ENCODE data around the gene CELA3B.
"Not testable (repeated sequence)": the region's sequence is repeated elsewhere in the genome, so short reads cannot be mapped to it uniquely, and the experiment has no call there.

The CELA3B gene

GRCh38 chr1:22001409-22001808 is 24.6 kb downstream of the CELA3B start, which contains the start of gene CELA3A:
TSS of gene CELA3A (plus strand) at chr1:22001657. CDS start at chr1:22001675, 18 bp downstream.
- no peak for TF ChIP-seq CTCF (IDR thresholded peaks at IDR 0.05; ENCODE audit: low read depth, low read length, missing control alignments)
- no peak for DNase-seq (ENCODE audit: extremely low read depth, low read depth)
- H3K4me3 ChIP-seq (replicated peaks; ENCODE audit: low read depth, low read length): no peak within 1 kb of the TSS

GRCh38 chr1:22002461-22002860 is 25.6 kb downstream of the CELA3B start:
- not testable (repeated sequence) for H3K4me3 ChIP-seq (replicated peaks; ENCODE audit: low read depth, low read length); DNase-seq (ENCODE audit: extremely low read depth, low read depth)

- not testable (repeated sequence) for DNase-seq (ENCODE audit: extremely low read depth, low read depth); H3K4me3 ChIP-seq (replicated peaks; ENCODE audit: low read depth, low read length)
These were observed 26.1 kb downstream of the CELA3B start for GRCh38 chr1:22002875-22003274.

GRCh38 chr1:22003959-22004358 is 27.1 kb downstream of the CELA3B start:
- not testable (repeated sequence) for H3K4me3 ChIP-seq (replicated peaks; ENCODE audit: low read depth, low read length); DNase-seq (ENCODE audit: extremely low read depth, low read depth)

GRCh38 chr1:22005261-22006149 is 28.7 kb downstream of the CELA3B start:
- not testable (repeated sequence) for DNase-seq (ENCODE audit: extremely low read depth, low read depth); H3K4me3 ChIP-seq (replicated peaks; ENCODE audit: low read depth, low read length)
- TF ChIP-seq CTCF (IDR thresholded peaks at IDR 0.05; ENCODE audit: low read depth, low read length, missing control alignments): peak; percentile 31

GRCh38 chr1:22006736-22007135 is 29.9 kb downstream of the CELA3B start:
- not testable (repeated sequence) for H3K4me3 ChIP-seq (replicated peaks; ENCODE audit: low read depth, low read length); DNase-seq (ENCODE audit: extremely low read depth, low read depth)

GRCh38 chr1:22007262-22007661 is 30.4 kb downstream of the CELA3B start:
- not testable (repeated sequence) for H3K4me3 ChIP-seq (replicated peaks; ENCODE audit: low read depth, low read length); DNase-seq (ENCODE audit: extremely low read depth, low read depth)

- H3K4me3 ChIP-seq (replicated peaks; ENCODE audit: low read depth, low read length); DNase-seq (ENCODE audit: extremely low read depth, low read depth): not testable (repeated sequence)
These were observed 32.7 kb downstream of the CELA3B start for GRCh38 chr1:22009566-22009965.

GRCh38 chr1:22012752-22013151 is 35.9 kb downstream of the CELA3B start:
- DNase-seq (ENCODE audit: extremely low read depth, low read depth); H3K4me3 ChIP-seq (replicated peaks; ENCODE audit: low read depth, low read length): not testable (repeated sequence)

- DNase-seq (ENCODE audit: extremely low read depth, low read depth); H3K4me3 ChIP-seq (replicated peaks; ENCODE audit: low read depth, low read length): not testable (repeated sequence)
These were observed 37.9 kb downstream of the CELA3B start for GRCh38 chr1:22014575-22015206.
